H9 (cell line): ENCODE measurements around the gene CREB3L2. TPM values are rescaled to one million over a fixed set of nuclear protein-coding genes. Genes with fewer than 3 reads are reported as not detected.

Experiments used
- DNase-seq: peaks from one replicate; pipeline ENCODE4 v3.0.0-alpha.2; 2017
- H2AFZ ChIP-seq: one replicate; pipeline ENCODE4 v1.6.1; 2013; ENCODE audit warnings: mild to moderate bottlenecking, low read length, control low read depth, moderate library complexity
- H2AK5ac ChIP-seq: 2 replicates; pipeline ENCODE4 v1.6.1; 2013; ENCODE audit warnings: low read length, control low read depth, mixed read lengths; ENCODE audit not compliant: insufficient read length
- H2BK120ac ChIP-seq: one replicate; pipeline ENCODE4 v1.6.1; 2013; ENCODE audit warnings: low read depth, mild to moderate bottlenecking, low read length, control low read depth, inconsistent platforms; ENCODE audit not compliant: poor library complexity, severe bottlenecking
- H2BK12ac ChIP-seq: 2 replicates; pipeline ENCODE4 v1.6.1; 2013; ENCODE audit warnings: low read length, control low read depth, mixed read lengths, low read depth; ENCODE audit not compliant: insufficient read length
- H2BK15ac ChIP-seq: 2 replicates; pipeline ENCODE4 v1.6.1; 2013; ENCODE audit warnings: low read depth, low read length, control low read depth
- H2BK20ac ChIP-seq: one replicate; pipeline ENCODE4 v1.6.1; 2013; ENCODE audit warnings: low read depth, mild to moderate bottlenecking, low read length, control low read depth, inconsistent platforms; ENCODE audit not compliant: poor library complexity, severe bottlenecking
- H2BK5ac ChIP-seq: 2 replicates; pipeline ENCODE4 v1.6.1; 2013; ENCODE audit warnings: low read length, control low read depth, mixed read lengths; ENCODE audit not compliant: insufficient read length
- H3K14ac ChIP-seq: 2 replicates; pipeline ENCODE4 v1.6.1; 2013; ENCODE audit warnings: low read length, control low read depth; ENCODE audit not compliant: insufficient read depth
- H3K18ac ChIP-seq: 2 replicates; pipeline ENCODE4 v1.6.1; 2013; ENCODE audit warnings: low read depth, mild to moderate bottlenecking, mixed read lengths, low read length, control low read depth; ENCODE audit not compliant: insufficient read length
- H3K23ac ChIP-seq: 2 replicates; pipeline ENCODE4 v1.6.1; 2013; ENCODE audit warnings: low read length, control low read depth, mixed read lengths, low read depth; ENCODE audit not compliant: insufficient read length
- H3K23me2 ChIP-seq: 2 replicates; pipeline ENCODE4 v1.6.1; 2013; ENCODE audit warnings: low read depth, mild to moderate bottlenecking, mixed read lengths, low read length, control low read depth; ENCODE audit not compliant: insufficient read length, poor library complexity, severe bottlenecking
- H3K27ac ChIP-seq: 2 replicates; pipeline ENCODE4 v1.5.1; 2013; ENCODE audit warnings: low read length, control low read depth, mixed read lengths, low read depth; ENCODE audit not compliant: insufficient read length
- H3K27me3 ChIP-seq: 2 replicates; pipeline ENCODE4 v1.6.1; 2013; ENCODE audit warnings: low read length, control low read depth, inconsistent platforms; ENCODE audit not compliant: insufficient read depth
- H3K4ac ChIP-seq: 2 replicates; pipeline ENCODE4 v1.6.1; 2013; ENCODE audit warnings: low read depth, mild to moderate bottlenecking, control low read depth, inconsistent platforms, low read length, moderate library complexity
- H3K4me1 ChIP-seq: 2 replicates; pipeline ENCODE4 v1.6.1; 2013; ENCODE audit warnings: low read length, control low read depth, inconsistent platforms; ENCODE audit not compliant: insufficient read depth
- H3K4me2 ChIP-seq: 2 replicates; pipeline ENCODE4 v1.6.1; 2013; ENCODE audit warnings: low read length, control low read depth, mixed read lengths; ENCODE audit not compliant: insufficient read length, insufficient read depth
- H3K56ac ChIP-seq: 2 replicates; pipeline ENCODE4 v1.6.1; 2013; ENCODE audit warnings: low read depth, mild to moderate bottlenecking, mixed read lengths, low read length, control low read depth; ENCODE audit not compliant: insufficient read length
- H3K79me1 ChIP-seq: 2 replicates; pipeline ENCODE4 v1.6.1; 2013; ENCODE audit warnings: low read depth, mild to moderate bottlenecking, moderate library complexity, low read length, control low read depth, inconsistent platforms; ENCODE audit not compliant: insufficient read depth, poor library complexity, severe bottlenecking
- H3K79me2 ChIP-seq: 2 replicates; pipeline ENCODE4 v1.6.1; 2013; ENCODE audit warnings: low read length, control low read depth, inconsistent platforms; ENCODE audit not compliant: insufficient read depth
- H3K9ac ChIP-seq: 2 replicates; pipeline ENCODE4 v1.6.1; 2013; ENCODE audit warnings: low read length, control low read depth, mixed read lengths; ENCODE audit not compliant: insufficient read length; ENCODE audit errors: extremely low read depth
- H3K9me3 ChIP-seq: one replicate; pipeline ENCODE4 v1.6.1; 2013; ENCODE audit warnings: low read depth, low read length, inconsistent platforms; ENCODE audit not compliant: control insufficient read depth
- H3T11ph ChIP-seq: one replicate; pipeline ENCODE4 v1.6.1; 2013; ENCODE audit warnings: mild to moderate bottlenecking, low read length, control low read depth, inconsistent platforms
- H4K20me1 ChIP-seq: one replicate; pipeline ENCODE4 v1.6.1; 2013; ENCODE audit not compliant: control insufficient read depth, insufficient read length, insufficient read depth
- H4K5ac ChIP-seq: 2 replicates; pipeline ENCODE4 v1.6.1; 2013; ENCODE audit warnings: low read depth, mild to moderate bottlenecking, mixed read lengths, low read length, control low read depth; ENCODE audit not compliant: insufficient read length
- H4K8ac ChIP-seq: replicated peaks from 2 replicates; pipeline ENCODE4 v1.6.1; 2013; ENCODE audit warnings: low read length, control low read depth, mixed read lengths, low read depth; ENCODE audit not compliant: insufficient read length
- H4K91ac ChIP-seq: 2 replicates; pipeline ENCODE4 v1.6.1; 2013; ENCODE audit warnings: low read depth, mild to moderate bottlenecking, moderate library complexity, mixed read lengths, low read length, control low read depth; ENCODE audit not compliant: insufficient read length
- H3K27ac Mint-ChIP-seq, 3 experiments: 2 replicates in 2 of 3; 3 replicates in 1 of 3; pipeline ENCODE4 v1.8.0; 2020 to 2021; ENCODE audit warnings: mixed read lengths in 3 of 3, mild to moderate bottlenecking in 1 of 3, moderate library complexity in 1 of 3
- H3K27me3 Mint-ChIP-seq: 2 replicates; pipeline ENCODE4 v1.8.0; 2021; ENCODE audit warnings: low read depth, mild to moderate bottlenecking, moderate library complexity, mixed read lengths
- H3K36me3 Mint-ChIP-seq, 3 experiments: 2 replicates in 2 of 3; 3 replicates in 1 of 3; pipeline ENCODE4 v1.8.0; 2020 to 2021; ENCODE audit warnings: low read depth in 3 of 3, mixed read lengths in 3 of 3; ENCODE audit not compliant: insufficient read depth in 1 of 3
- H3K4me1 Mint-ChIP-seq, 2 experiments: 2 replicates each; pipeline ENCODE4 v1.8.0; 2020; ENCODE audit warnings: mixed read lengths in 2 of 2
- H3K4me3 Mint-ChIP-seq, 2 experiments: 2 replicates in 1 of 2; 3 replicates in 1 of 2; pipeline ENCODE4 v1.8.0; 2020 to 2021; ENCODE audit warnings: mild to moderate bottlenecking in 2 of 2, mixed read lengths in 2 of 2, moderate library complexity in 1 of 2
- H3K9me3 Mint-ChIP-seq, 2 experiments: 2 replicates in 1 of 2; 3 replicates in 1 of 2; pipeline ENCODE4 v1.8.0; 2020; ENCODE audit warnings: mild to moderate bottlenecking in 2 of 2, mixed read lengths in 2 of 2, moderate library complexity in 1 of 2
- total RNA-seq: library from RNA; stranded (reverse); gene quantifications from 2 replicates; pipeline ENCODE4 v1.2.1, GENCODE V29; 2021
- TF ChIP-seq, protein P1 (sequence below): fragments of 200-600 bp; sonication (generic); conservative IDR thresholded peaks from 3 replicates; pipeline ENCODE4 v1.8.0; 2021; ENCODE audit warnings: antibody characterized with exemption, mild to moderate bottlenecking

Gene CREB3L2
- total RNA-seq, 1 experiment from 2014 or later: 60.7 TPM

GRCh38 chr7:137893143-137893742 lies 108.6 kb downstream of the CREB3L2 start:
- no peaks in the 10 kb centered on the region for H3K27me3 ChIP-seq
- Mint-ChIP-seq H3K9me3 (no peaks in the 10 kb centered on the region; a peak in 1 of 5 replicates), H3K36me3 (peaks cover 35 to 71% (median 64%) of the 10 kb centered on the region in 3 experiments), H3K4me3 (no peak overlapping the region), H3K27me3 (peaks cover 2% of the 10 kb centered on the region; the same call in 1 of the 2 replicates), H3K27ac (no peak overlapping the region), H3K4me1 (peaks cover 0 to 4% of the 10 kb centered on the region in 2 experiments; a peak in 1 of 4 replicates)
- H2AK5ac ChIP-seq: no peak overlapping the region
- H3K4me2 ChIP-seq: no peak overlapping the region
- H3K27ac ChIP-seq: no peak overlapping the region
- H2BK5ac ChIP-seq: no peak overlapping the region
- H3K23ac ChIP-seq: no peak overlapping the region
- no peak overlapping the region for H3K18ac ChIP-seq
- H4K5ac ChIP-seq: no peak overlapping the region
- H3K79me2 ChIP-seq: no peaks in the 10 kb centered on the region
- H3K56ac ChIP-seq: no peak overlapping the region
- no peaks in the 10 kb centered on the region for H3K23me2 ChIP-seq
- no peak overlapping the region for H2AFZ ChIP-seq
- no peak overlapping the region for H2BK15ac ChIP-seq
- no peak for DNase-seq
- H3K9me3 ChIP-seq: no peaks in the 10 kb centered on the region
- H3K14ac ChIP-seq: no peak overlapping the region
- H4K20me1 ChIP-seq: no peaks in the 10 kb centered on the region
- no peak overlapping the region for H4K8ac ChIP-seq
- no peak overlapping the region for H4K91ac ChIP-seq
- H3K79me1 ChIP-seq: no peaks in the 10 kb centered on the region
- TF ChIP-seq, protein P1, sequence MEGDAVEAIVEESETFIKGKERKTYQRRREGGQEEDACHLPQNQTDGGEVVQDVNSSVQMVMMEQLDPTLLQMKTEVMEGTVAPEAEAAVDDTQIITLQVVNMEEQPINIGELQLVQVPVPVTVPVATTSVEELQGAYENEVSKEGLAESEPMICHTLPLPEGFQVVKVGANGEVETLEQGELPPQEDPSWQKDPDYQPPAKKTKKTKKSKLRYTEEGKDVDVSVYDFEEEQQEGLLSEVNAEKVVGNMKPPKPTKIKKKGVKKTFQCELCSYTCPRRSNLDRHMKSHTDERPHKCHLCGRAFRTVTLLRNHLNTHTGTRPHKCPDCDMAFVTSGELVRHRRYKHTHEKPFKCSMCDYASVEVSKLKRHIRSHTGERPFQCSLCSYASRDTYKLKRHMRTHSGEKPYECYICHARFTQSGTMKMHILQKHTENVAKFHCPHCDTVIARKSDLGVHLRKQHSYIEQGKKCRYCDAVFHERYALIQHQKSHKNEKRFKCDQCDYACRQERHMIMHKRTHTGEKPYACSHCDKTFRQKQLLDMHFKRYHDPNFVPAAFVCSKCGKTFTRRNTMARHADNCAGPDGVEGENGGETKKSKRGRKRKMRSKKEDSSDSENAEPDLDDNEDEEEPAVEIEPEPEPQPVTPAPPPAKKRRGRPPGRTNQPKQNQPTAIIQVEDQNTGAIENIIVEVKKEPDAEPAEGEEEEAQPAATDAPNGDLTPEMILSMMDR: no peak
- H3K9ac ChIP-seq: no peak overlapping the region
- H2BK120ac ChIP-seq: no peak overlapping the region
- H3K4ac ChIP-seq: no peak overlapping the region
- H2BK20ac ChIP-seq: no peak overlapping the region
- no peak overlapping the region for H3T11ph ChIP-seq
- H3K4me1 ChIP-seq: no peaks in the 10 kb centered on the region
- no peak overlapping the region for H2BK12ac ChIP-seq
